ENCODE measurements around the gene PPID.

DNA sequence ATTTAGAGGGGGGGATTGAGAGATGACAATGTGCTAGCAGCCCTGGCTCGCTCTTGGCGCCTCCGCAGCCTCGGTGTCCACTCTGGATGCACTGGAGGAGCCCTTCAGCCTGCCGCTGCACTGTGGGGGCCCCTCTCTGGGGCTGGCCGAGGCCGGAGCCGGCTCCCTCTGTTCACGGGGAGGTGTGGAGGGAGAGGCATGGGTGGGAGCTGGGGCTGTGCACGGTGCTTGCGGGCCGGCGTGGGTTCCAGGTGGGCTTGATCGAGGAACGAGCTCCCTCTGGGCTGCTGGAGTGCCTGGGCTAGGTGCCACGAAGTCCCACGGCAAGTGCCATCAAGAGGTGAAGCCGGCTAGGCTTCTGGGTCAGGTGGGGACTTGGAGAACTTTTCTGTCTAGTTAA is 58.4 kb downstream of the PPID start:
- TF ChIP-seq, protein P1, sequence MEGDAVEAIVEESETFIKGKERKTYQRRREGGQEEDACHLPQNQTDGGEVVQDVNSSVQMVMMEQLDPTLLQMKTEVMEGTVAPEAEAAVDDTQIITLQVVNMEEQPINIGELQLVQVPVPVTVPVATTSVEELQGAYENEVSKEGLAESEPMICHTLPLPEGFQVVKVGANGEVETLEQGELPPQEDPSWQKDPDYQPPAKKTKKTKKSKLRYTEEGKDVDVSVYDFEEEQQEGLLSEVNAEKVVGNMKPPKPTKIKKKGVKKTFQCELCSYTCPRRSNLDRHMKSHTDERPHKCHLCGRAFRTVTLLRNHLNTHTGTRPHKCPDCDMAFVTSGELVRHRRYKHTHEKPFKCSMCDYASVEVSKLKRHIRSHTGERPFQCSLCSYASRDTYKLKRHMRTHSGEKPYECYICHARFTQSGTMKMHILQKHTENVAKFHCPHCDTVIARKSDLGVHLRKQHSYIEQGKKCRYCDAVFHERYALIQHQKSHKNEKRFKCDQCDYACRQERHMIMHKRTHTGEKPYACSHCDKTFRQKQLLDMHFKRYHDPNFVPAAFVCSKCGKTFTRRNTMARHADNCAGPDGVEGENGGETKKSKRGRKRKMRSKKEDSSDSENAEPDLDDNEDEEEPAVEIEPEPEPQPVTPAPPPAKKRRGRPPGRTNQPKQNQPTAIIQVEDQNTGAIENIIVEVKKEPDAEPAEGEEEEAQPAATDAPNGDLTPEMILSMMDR (IDR thresholded peaks at IDR 0.05; ENCODE audit: low read length), result no peak
- TF ChIP-seq EZH2 (IDR thresholded peaks at IDR 0.05; ENCODE audit: borderline replicate concordance, low read length), result no peak

Measured in OCI-LY1 (cell line).